ENCODE results near the gene MOB3B.

MOB3B gene

DNA sequence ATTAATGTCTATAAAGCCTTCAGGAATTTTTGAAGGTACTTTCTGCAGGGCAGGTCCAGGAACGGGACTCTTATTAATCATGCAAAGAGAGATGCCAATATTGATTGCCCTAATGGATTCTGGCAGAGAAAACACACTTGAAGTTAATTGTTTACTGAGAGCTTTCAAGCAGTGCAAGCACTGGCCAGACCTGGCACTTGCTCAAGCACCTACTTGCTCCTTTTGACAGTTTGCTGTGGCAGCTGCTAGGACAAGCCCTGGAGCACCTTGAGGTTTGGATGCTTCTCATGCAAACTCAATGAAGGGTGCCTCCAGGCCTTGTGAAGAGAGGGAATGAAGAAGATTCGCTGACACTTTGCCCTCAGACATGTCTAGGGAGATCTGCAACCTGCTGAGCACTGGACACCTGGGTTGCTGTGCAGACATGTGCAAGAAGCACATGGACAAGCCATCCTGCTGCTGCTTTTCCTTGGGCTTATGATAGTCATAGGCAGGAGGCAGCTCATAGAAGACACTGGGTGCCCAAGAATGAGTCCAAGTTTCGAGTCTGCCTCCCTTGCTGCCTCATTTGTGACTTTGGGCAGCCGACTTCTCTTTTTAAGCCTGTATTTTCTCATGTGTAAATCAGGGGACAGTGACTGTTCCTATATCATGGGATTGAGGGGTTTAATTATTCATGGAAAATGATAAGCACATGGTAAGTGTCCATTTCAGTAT is 143.8 kb downstream of the MOB3B start:
- no peak for DNase-seq

DNA sequence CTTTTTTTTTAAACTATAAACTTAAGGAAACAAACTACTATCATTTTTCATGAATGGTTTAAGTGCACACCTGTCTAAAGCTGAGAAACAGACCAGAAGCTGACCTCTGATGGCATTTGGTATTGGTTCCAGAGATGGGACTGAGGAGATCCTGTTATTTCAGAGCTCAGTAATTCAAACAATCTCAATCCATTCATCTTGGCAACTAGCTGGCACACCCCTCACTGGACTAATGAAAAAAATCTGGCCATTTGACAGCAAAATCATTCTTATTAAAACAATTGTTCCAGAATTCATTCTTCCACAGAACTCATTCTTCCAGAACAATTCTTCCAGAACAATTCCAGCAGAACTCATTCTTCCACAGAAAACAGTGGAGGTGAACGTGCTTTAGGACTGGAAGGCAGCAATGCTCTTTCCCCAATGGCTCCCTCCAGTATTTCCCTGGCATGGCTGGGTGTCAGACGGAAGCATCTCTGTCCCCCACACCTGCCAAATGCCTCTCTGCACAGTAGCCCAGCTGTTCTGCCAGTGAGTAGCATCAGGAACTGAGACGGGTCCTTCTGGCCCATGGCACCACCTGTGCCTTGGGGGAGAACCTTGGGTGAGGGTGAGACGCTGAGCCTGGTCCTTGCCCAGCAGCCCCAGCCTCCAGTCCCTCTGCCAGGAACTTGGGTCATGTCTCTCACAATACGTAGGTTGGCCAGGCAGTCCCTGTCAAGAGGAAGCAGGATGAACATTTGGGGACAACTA is 145.2 kb downstream of the MOB3B start:
- DNase-seq: no peak

DNA sequence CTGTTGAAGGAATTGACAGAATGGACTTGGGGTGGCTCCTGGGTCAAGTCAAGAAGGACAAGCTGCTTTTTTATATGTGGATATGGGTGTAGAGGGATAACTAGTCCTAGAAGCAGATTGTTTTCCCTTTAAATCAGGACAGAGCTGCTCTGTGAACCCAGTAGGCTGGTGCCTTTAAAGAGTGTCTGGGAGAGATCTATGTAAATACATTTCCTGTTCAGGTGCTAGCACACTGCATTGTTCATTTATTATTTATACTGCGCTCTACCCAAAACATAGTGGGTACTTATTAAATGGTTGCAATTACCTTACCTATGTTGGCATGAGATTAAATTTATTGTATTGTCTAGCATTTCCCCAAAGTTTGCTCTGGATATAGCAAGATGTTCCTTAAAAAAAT is 146.1 kb downstream of the MOB3B start:
- DNase-seq: no peak

DNA sequence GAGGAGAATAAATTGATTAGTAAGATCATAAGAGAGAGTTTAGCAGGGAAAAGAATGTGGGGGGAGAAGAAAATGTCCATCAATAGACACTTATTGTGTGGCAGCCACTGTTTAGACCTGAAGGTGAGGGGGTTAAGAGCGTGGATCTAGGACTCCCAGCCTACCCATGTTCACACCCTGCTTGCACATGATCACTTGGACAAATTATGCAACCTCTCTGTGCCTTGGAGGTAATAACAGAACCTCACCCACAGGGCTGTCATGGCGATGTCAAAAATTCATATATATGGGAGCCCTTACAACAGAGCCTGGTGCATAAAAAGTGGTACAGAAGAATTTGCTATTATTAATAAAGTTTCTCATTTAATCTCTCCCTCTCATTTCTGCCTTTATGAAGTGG is 146.6 kb downstream of the MOB3B start:
- no peak for DNase-seq

DNA sequence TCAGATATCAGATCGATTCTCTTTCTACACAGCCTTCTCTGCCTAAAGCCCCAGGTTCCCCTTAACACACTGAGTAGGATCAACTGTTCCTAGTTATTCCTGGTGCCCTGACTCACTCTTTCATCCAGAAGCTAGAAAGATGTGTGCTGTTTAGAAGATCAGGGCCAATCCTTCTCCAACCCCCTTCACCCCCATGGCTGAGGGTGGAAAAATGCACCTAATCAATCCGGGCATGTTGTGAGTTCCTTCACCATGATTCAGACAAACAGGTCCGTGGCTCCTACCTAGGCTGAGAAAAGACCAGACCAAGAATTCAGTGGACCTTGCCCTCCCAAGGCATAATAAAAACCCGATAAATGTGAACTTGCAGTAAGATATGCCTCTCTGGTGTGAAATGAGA is 147.3 kb downstream of the MOB3B start:
- no peak for DNase-seq

DNA sequence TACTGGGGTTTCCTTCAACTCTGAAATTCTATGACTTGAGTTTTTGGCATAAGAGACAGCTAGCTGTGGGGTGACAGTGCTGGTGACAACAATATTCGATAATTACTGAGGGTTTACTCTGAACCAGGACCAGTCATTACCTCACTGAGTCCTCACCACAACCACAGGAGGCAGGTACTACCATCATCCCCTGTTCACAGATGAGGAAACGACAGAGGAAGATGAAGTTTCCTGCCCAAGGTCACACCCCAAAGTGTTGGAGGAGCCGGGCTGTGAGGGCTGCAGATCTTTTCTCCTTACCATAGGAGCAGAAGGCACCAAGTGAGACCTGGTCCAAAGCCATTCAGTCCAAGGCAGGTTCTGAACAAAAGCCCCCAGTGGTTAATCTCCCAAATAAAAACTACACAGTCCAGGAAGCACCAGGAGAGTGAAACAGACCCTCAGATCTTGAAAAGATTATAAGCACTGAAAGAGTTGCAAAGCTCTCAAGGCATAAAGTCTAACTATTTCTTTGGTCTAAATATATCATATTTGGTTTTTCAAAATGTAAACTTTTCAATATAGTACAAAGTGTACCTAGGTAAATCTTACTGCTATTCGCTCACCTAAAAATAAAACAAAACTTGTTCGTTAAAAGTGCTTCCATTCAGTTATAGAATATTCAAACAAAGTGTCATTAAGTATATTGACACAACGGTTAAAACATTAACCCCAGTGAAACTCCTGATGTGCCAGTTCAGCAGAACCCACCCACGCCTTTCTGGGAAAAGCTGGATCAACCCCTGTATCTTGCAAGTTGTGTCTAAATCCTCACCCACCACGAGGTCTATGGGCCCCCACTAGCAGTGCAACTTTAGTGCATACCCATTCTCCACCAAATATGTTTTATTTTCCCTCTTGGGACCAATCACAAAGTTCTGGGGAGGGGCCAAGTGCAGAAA is 150.0 kb downstream of the MOB3B start:
- no peak for DNase-seq

DNA sequence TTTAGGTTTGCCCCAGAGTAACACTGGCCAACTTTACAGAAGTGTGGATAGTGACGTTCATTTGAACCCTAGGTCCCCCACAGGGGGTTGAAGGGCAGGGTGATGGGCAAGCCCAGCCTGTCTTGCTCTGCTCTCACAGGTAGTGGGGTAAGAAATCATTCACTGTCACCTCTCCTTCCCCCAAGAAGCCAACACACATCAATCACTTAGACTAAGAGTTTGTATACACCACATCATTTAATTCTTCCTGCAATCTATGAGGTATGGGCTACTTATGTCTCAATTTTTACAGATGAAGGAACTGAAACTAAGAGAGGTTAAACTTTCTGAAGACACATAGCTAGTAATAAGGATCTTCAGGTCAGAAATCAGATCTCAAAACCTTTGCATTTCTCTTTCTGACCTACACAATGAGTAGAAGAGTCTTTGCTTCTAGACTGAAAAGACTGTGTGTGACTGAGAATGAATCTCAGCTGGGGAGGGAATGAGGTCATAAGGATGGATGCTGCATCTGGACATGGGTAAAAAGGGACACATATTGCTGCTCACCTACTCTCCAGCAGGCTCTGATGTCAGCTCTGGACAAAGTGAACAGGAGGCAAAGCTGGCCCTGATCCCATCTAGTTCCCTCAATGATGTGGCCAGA is 151.7 kb downstream of the MOB3B start:
- DNase-seq: no peak

DNA sequence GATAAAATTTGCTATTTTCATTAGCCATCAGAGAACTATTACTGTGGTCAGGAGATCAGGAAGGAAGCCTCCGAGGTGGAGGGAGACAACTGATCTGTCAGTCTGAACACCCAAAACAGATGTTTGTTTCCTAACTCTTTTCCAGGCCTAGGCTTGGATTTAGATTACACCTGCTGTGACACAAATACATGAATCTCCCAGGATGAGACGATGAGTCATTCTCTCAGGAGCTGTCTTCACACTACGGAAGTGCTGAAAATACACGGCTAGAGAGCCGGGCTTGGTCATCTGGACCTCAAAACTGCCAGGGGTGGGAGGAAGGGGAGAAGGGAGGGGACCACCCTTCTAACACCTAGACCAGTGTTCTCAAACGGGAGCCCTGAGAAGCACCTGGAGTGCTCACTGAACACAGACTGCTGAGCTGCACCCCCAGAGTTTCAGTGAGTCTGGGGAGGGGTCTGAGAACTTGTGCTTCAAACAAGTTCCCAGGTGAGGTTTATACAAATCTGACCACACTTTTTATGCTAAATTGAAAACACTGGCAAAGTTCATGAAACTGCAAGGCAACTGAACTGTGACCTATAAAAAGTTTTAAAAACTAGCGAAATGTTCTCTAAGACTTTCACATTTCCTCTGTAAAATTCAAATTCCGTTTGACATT is 152.3 kb downstream of the MOB3B start:
- no peak for DNase-seq

DNA sequence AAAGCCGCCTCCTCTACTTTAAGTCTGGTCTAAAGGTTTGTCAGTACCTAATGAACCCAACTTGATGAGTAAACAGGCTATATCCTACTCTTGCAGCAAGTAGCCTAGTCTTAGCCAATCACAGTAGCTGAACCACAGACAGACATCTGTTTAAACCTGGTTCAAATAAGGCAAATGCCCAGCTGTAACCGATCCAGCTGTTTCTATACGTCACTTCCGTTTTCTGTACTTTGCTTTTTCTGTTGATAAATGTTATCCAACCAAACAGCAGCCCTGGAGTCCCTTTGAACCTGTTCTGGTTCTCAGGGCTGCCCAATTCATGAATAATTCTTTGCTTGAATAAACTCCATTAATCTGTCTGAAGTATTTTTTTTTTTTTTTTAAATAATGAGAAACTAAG is 155.8 kb downstream of the MOB3B start:
- no peak for DNase-seq

DNA sequence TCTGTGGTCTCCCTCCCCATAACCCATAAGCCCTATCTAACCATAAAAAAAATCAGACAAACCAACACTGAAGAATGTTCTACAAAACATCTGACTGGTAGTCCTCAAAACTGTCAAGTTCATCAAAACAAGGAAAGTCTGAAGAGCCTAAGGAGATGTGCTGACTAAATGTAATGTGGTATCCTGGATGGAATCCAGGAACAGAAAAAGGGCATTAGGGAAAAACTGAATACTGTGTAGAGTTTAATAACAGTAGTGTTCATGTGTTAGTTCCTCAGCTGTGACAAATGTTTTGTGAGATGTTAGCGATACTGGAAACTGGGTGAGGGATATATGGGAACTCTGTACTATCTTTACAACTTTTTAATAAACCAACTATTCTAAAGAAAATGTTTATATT is 157.0 kb downstream of the MOB3B start:
- DNase-seq: no peak

DNA sequence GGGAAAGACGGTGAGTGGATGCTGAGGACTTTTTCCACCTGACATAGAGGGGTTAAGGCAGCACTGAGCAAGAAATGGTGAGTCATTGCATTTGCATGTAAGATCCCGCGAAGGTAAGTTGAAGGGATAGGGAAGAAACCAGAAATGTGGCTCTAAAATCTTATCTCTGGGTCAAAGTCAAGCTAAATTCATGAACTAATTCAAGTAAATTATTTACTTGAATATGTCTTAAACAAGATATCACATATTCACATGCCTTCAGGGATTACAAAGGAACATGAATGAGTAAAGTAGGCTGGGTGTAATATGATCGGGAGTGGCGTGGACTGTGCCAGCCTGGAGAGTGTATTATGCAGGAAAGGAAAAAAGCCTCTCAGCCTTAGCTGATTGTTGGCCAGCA is 158.2 kb downstream of the MOB3B start:
- DNase-seq: no peak

DNA sequence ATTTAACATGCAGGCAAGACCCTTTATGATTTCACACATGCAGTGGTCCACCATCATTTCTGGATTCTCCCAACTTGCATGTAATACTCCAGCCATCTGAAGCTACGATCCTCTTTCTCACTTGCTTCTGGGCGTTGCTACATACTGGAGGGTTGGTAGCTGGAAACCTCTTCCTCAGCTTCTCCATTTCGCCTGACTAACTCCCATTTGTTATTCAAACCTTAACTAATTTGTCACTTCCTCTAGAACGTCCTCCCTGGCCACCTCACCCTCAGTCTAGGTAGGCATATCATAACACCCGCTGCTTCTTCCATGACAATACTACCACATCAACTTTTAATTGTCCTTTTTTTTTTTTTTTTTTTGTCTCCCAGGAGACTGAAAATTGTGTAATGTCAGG is 160.0 kb downstream of the MOB3B start:
- no peak for DNase-seq

DNA sequence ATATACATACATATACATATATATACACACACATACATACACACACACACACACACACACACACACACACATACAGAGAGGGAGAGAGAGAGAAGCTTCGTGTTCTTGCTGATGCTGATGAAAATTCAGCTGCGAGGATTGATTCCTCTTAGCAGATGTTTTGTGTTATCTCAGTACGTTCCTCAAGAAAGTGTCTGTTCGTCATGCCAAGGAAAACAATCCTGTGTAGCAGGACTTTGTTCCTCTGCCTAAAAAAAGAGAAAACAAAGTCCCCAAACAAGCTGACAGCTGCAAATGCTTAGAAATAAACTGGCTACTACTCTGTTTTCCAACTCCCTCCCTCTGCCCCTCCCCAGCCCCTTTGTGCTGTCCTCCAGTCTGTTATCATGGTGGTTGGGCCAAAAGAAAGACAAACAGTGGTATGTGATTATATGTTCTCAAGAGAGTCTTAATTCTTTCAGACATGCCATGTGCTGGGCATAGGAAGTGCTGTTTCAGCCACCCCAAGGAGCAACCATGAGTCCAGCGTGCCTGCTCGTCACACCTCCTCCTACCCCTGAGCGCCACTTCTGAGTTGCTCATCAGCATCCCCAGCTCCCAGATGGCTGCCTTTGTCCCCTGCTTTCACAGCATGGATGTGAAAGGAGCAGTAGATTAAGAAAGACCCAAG is 161.2 kb downstream of the MOB3B start:
- no peak for DNase-seq

DNA sequence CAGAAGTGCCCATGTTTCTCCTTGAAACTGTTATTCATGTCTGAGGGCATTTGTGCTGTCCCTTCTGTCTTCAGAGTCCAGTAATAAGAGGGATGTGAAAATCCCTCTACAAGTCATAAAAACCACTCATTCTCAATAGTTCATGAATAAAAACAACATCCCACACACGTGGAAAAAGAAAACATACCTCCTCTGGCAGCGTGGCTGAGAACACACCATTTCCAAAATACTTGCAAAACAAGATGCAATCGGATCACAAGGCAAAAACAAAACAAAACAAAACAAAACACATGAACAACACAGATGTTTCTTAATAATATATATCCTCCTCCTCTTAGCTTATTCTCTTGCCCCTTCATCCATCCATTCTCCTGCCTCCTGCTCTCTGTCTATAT is 161.7 kb downstream of the MOB3B start:
- DNase-seq: no peak

DNA sequence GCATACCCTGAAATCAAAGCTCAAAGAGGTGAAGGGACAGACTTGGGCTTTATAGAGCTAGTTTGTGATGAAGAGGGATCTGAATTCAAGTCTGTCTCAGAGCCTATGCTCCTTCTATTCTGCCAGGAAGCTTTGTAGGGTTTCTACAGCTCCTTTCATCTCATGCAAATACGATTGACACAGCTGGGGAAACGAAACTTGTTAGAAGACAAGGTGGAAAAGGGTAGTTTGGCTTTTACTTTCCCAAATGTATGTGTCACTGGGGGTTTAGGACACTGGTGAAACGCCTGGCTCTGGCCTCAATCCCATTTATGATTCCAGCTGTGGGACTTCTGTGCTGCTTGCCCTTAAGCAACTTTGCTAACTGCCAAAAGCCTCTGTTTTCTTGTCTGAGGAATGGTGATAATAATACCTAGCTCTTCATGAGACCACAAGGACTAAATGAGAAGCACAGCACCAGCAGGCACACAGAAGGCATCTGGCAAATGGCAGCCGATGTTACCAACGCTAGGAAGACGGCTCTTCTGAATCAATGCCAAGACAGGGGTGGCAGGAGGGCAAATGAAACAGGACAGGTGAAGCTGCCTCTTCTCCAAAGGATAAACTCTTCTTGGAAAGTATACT is 162.3 kb downstream of the MOB3B start:
- no peak for DNase-seq

DNA sequence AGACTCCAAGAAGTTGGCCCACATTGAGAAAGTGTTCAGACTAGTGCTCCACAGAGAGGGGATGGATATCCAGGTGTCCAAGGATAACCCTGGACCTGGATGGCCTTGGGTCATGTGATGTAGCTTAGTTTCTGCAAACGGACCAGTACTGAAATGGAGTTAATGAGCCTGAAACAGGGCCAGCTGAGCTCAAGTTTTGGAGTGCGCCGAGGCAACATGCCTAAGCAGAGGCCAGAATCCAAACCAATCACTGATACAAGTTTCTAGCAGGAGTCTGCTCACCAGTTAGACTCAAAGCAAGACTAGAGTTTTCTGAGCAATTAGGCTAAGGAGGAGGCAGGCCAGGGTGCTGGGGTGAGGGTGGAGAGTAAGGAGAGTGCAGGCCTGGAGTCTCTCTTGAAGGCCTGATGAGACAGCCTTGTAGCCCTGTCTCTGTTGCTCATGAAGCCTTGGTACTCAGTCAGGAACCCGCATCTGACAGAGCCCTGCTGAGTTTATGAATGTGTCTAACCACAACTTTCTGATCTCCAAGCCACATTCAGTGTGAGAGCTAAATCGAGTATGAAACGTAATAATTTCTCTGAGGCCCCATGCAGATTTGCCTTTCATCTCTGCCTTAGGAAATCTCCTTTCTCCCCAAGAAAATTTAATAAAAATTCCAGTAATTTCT is 163.8 kb downstream of the MOB3B start:
- no peak for DNase-seq

DNA sequence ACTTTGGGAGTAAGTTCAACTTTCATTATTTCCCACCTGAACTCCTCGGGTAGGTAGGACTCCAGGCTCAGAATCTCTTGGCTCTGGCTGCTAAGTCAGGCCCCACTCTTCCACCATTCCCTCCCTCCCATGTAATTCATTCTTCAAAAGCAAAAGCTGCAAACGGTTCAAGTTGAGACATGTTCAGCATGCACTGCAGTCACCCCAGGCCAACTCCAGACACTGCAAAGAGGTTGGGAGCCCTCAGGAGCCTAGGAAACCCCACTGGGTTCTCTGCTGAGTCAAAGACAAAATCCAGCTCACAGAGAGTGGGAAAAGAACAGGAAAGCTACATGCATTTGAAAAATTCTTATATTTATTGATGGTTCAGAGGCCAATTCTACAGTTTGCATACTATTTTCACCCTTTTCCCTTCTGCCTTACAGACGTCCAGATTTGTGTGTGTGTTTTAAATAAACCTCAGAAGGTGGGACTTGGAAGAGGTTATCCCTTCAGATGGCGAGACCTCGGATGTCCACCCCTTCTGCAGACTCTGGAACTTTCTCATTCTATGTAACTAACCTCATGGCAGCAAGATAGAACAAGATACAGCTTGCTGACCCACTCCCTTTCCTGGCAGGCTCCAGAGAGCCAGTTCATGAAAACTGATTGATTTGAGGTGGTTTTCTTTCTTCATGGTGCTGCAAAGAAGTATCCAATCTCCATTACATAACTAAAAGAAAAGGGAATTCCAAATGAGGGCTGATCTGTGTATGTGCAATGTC is 167.0 kb downstream of the MOB3B start:
- DNase-seq: no peak

DNA sequence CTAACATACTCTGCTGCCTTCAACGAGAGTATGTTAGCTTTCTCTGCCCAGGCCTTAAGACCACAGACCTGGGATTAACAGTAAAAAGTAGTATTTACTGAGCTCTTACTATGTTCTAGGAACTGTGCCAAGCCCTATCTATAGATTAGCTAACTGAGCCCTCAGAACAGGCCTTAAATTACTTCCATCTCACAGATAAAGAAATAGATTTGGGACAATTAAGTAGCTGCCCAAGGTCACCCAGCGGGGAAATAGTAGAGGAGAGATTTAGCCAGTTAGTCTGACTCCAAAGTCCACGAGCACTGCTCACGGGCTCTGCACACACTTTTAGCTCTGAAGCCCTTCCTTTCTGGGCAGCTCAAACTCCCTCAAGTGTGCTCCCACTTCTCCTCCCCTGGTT is 168.1 kb downstream of the MOB3B start:
- no peak for DNase-seq

DNA sequence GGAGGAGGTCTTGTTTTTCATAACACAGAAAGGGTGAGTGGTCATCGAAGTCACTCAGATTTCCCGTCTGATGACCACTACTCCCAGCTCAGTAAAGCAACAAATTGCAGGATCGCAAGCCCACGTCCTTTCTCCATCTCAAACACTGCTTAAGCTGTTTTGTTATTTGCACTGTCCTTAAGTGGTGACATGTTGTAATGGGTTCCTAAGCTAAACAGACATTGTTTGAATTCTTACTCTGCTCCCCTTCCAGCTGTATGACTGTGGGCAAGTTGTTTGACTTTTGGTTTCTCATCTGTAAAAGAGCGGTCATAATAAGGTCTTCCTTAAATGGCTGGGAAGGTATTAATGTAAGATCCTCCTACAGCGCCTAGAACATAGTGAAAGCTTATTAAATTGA is 169.9 kb downstream of the MOB3B start:
- no peak for DNase-seq

DNA sequence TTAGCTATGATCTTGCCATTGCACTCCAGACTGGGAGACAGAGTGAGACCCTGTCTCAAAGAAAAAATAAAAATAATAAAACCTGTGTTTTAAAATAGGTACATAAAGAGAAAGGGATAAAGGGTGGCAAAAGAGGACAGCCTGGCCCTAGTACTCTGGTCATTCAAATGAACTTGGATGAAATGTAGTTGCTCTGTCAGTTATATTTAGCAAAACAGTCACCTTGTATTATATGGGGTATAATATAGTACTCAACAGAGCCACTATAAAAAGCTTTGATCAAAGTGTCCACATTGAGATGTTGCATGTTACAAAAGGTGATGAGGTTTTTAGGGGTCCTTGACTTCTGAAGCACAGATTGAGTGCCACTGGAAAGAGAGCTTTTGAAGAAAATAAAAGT is 171.6 kb downstream of the MOB3B start:
- no peak for DNase-seq
